ENCODE data around the gene CYB561A3. TPM values are rescaled to one million over a fixed set of nuclear protein-coding genes. Genes with fewer than 3 reads are reported as not detected.

Gene CYB561A3
- total and polyA plus RNA-seq, 2 of the 13 experiments (the other 11 are each of a cell fraction or from before 2014, with no cell fraction given): 11.4 to 14.9 TPM

DNA sequence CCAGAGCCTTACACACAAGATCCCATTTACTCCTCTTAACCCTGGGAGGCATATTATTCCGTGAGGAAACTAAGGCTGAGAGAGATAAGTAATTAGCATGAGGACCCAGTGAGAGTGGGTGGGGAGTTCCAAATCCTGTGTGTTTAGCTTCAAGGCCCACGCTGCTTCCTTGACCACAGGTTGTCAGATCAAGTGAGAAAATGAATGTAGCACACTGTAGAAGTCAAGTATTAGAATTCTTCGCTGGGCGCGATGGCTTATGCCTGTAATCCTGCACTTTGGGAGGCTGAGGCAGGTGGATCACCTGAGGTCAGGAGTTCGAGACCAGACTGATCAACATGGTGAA is 3.8 kb downstream of the CYB561A3 start (continued):
- TF ChIP-seq, protein P1, sequence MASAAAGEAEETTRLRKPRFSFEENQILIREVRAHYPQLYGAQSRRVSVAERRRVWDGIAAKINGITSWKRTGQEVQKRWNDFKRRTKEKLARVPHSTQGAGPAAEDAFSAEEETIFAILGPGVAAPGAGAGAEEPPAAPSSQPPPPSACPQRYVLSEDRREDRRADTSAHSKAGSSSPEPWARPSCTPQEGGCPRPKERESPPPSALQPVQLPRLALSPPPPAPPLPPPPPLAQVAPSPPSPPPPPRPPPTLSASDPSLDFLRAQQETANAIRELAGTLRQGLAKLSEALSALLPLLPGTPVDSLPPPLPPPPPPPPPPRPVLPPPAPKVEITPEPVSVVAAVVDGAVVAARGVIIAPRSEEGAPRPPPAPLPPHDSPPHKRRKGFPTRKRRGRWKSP (CRISPR knock-in tag; IDR thresholded peaks at IDR 0.05): no peak
- TF ChIP-seq, protein P2, sequence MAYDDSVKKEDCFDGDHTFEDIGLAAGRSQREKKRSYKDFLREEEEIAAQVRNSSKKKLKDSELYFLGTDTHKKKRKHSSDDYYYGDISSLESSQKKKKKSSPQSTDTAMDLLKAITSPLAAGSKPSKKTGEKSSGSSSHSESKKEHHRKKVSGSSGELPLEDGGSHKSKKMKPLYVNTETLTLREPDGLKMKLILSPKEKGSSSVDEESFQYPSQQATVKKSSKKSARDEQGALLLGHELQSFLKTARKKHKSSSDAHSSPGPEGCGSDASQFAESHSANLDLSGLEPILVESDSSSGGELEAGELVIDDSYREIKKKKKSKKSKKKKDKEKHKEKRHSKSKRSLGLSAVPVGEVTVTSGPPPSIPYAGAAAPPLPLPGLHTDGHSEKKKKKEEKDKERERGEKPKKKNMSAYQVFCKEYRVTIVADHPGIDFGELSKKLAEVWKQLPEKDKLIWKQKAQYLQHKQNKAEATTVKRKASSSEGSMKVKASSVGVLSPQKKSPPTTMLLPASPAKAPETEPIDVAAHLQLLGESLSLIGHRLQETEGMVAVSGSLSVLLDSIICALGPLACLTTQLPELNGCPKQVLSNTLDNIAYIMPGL (CRISPR knock-in tag; IDR thresholded peaks at IDR 0.05; ENCODE audit: borderline replicate concordance in 1 of 2, low read depth in 1 of 2): no peak
- TF ChIP-seq SMARCE1 (IDR thresholded peaks at IDR 0.05; ENCODE audit: borderline replicate concordance) (no peak), NR1H2 (CRISPR knock-in tag; IDR thresholded peaks at IDR 0.05; ENCODE audit: borderline replicate concordance, low read depth) (no peak), MZF1 (CRISPR knock-in tag; IDR thresholded peaks at IDR 0.05; ENCODE audit: borderline replicate concordance) (no peak)

DNA sequence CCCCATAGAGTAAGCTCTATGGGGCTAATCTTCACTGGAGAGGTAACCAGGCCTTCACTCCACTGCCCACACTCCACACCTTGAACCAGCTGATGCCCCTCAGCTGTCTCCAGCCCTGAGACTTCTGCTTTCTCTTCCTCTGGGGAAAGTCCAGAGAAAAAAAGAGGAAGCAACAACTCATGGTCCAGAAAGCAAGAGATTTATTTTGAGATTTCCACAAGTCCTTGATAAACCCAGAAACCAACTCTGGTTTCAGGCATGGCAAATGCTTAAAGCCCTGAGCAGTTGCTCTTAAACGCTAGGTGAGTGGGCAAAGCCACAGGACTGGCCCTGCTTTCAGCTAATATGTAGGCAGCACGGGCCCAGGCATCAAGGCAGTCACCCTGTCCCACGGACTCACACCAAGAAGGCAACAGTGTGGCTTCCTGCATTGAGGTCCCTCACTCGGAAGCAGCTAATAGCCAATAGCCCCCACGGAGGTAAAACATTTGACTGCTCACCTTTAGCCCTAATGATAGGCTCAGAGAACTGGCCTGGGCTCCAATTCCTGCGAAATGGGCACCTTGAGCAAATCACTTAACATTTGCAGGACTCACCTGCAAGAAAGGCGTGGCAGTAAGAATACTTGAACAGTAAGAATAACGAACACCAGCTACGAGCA is 4.3 kb downstream of the CYB561A3 start:
- H3K9ac ChIP-seq (ENCODE audit: insufficient read depth, low read depth, low read length): no peak overlapping the region
- POLR2A ChIA-PET: interaction anchor here (1.0 to 9.9 kb wide), 4 partner anchors 8 to 72 kb away, joined by 3 to 146 read pairs (median 3); partner anchors contain the start of genes CPSF7, DDB1, SDHAF2 and TKFC
- no peak for FAIRE-seq
- ATAC-seq: no peak
- peaks cover 0 to 3% of the 10 kb centered on the region in 2 experiments; a peak in 2 of 5 replicates for H3K36me3 ChIP-seq (replicated peaks in 1 of 2; ENCODE audit: control insufficient read depth in 1 of 2, insufficient read depth in 2 of 2, low read length in 2 of 2)
- H2AFZ ChIP-seq (ENCODE audit: low read length): no peak overlapping the region
- intact Hi-C loops (cut with micrococcal nuclease; ENCODE audit: unreplicated experiment) (no loop called here), in situ Hi-C loops (cut with HindIII; ENCODE audit: extremely low pct_ligation_motif_present, low pct_unique_long_range_greater_than_20kb) (no loop called here)
- no peaks in the 10 kb centered on the region; a peak in 1 of 5 replicates for H3K27me3 ChIP-seq (ENCODE audit: control insufficient read depth in 1 of 2, insufficient read depth in 2 of 2, low read length in 2 of 2)
- CTCF ChIA-PET (ENCODE audit: low intra/inter-chr PET ratio, low total read pairs): no interaction called here
- H3K79me2 ChIP-seq (ENCODE audit: insufficient read depth, low read length): peaks cover 1% of the 10 kb centered on the region
- WGBS (ENCODE audit: low lambda C conversion rate): 96% methylated on average over 8 of the region's 9 CpGs
- no peaks in the 10 kb centered on the region for H3K9me3 ChIP-seq (ENCODE audit: low read length)
- H3K4me3 ChIP-seq (replicated peaks in 1 of 3; ENCODE audit: insufficient read depth in 1 of 3, low read depth in 2 of 3, low read length in 3 of 3): no peak overlapping the region
- H3K27ac ChIP-seq (ENCODE audit: extremely low read length, insufficient read depth, low read length): no peak overlapping the region
- DNase-seq (ENCODE audit: low spot score): no peak
- peaks cover 26% of the 10 kb centered on the region for H3K4me1 ChIP-seq (ENCODE audit: insufficient read depth, low read length)
- no peaks in the 10 kb centered on the region for H4K20me1 ChIP-seq (ENCODE audit: insufficient read depth, low read length)
- no TSS peak for BruUV-seq (replicated peaks)
- H3K4me2 ChIP-seq (ENCODE audit: low read depth, low read length): no peak overlapping the region
- TF ChIP-seq, protein P3, sequence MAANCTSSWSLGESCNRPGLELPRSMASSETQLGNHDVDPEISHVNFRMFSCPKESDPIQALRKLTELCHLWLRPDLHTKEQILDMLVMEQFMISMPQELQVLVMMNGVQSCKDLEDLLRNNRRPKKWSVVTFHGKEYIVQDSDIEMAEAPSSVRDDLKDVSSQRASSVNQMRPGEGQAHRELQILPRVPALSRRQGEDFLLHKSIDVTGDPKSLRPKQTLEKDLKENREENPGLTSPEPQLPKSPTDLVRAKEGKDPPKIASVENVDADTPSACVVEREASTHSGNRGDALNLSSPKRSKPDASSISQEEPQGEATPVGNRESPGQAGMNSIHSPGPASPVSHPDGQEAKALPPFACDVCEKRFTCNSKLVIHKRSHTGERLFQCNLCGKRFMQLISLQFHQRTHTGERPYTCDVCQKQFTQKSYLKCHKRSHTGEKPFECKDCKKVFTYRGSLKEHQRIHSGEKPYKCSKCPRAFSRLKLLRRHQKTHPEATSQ (CRISPR knock-in tag; IDR thresholded peaks at IDR 0.05; ENCODE audit: borderline replicate concordance): no peak
- TF ChIP-seq, protein P4, sequence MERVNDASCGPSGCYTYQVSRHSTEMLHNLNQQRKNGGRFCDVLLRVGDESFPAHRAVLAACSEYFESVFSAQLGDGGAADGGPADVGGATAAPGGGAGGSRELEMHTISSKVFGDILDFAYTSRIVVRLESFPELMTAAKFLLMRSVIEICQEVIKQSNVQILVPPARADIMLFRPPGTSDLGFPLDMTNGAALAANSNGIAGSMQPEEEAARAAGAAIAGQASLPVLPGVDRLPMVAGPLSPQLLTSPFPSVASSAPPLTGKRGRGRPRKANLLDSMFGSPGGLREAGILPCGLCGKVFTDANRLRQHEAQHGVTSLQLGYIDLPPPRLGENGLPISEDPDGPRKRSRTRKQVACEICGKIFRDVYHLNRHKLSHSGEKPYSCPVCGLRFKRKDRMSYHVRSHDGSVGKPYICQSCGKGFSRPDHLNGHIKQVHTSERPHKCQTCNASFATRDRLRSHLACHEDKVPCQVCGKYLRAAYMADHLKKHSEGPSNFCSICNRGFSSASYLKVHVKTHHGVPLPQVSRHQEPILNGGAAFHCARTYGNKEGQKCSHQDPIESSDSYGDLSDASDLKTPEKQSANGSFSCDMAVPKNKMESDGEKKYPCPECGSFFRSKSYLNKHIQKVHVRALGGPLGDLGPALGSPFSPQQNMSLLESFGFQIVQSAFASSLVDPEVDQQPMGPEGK (CRISPR knock-in tag; IDR thresholded peaks at IDR 0.05): no peak
- TF ChIP-seq MEF2D (CRISPR knock-in tag; IDR thresholded peaks at IDR 0.05): no peak
- TF ChIP-seq NPAS2 (CRISPR knock-in tag; IDR thresholded peaks at IDR 0.05; ENCODE audit: borderline replicate concordance): no peak
- TF ChIP-seq HOXA3 (CRISPR knock-in tag; IDR thresholded peaks at IDR 0.05): no peak
- no peak for TF ChIP-seq NCOR1 (IDR thresholded peaks at IDR 0.05; ENCODE audit: borderline replicate concordance, low read length)
- no peak for TF ChIP-seq NFE2L2 (IDR thresholded peaks at IDR 0.05; ENCODE audit: low read length)
- TF ChIP-seq, protein P5, sequence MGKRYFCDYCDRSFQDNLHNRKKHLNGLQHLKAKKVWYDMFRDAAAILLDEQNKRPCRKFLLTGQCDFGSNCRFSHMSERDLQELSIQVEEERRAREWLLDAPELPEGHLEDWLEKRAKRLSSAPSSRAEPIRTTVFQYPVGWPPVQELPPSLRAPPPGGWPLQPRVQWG (CRISPR knock-in tag; IDR thresholded peaks at IDR 0.05; ENCODE audit: borderline replicate concordance, low read depth): no peak
- no peak for TF ChIP-seq ZNF615 (CRISPR knock-in tag; IDR thresholded peaks at IDR 0.05; ENCODE audit: borderline replicate concordance)
- no peak for TF ChIP-seq ZBTB3 (CRISPR knock-in tag; IDR thresholded peaks at IDR 0.05; ENCODE audit: borderline replicate concordance, low read depth)

All from HepG2 (cell line).